Stimulated activated CD8-positive, alpha-beta memory T cell treated with anti-CD3 and anti-CD28 coated beads, Interleukin-15, amount 100 ng/mL, for 1 hour (primary cell): ENCODE results near the gene ANKH.
"Not testable (repeated sequence)": the region's sequence is repeated elsewhere in the genome, so short reads cannot be mapped to it uniquely, and the experiment has no call there.

Experiments used
- DNase-seq: peaks from one replicate; pipeline ENCODE4 v3.0.0-alpha.2; 2020; ENCODE audit warnings: low read depth

ANKH gene

DNA sequence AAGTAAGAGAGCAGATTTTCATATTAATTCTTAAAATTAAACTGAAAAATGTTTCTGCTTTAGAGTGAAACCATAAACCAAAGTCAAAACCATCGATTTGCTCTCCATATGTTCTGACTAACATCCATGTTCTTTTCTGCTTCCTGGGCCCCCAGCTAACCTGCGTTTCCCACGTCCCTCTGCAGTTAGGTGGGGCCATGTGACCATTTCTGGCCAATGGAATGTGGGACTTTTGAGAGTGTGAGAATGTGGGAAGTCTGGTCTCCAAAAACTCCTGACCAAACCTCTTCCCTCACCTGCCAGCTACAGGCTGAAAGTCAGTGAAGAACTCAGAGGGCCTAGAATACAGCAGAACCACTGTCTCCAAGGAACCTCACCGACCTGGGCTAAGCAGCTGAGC is 44.9 kb downstream of the ANKH start:
- no peak for DNase-seq

DNA sequence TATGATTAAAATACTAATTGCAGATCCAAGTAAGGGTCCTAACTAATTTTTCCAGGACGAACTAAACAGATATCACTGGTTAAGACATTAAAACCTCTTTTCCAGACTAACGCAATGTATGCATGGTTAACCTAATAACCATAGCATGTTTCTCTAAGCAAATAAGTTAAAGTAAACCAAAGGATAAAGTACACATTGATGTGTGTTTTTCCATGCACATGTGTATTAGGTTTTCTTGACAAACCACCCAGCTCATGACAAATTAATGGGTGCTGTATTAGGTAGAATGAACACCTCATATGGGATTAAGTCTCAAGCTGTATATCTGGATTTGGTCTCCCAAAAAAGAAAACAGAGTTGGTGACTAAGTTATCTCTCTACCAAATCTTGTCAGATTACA is 45.6 kb downstream of the ANKH start:
- DNase-seq: no peak

GRCh38 chr5:14824499-14824898 is 47.1 kb downstream of the ANKH start:
- DNase-seq: no peak

DNA sequence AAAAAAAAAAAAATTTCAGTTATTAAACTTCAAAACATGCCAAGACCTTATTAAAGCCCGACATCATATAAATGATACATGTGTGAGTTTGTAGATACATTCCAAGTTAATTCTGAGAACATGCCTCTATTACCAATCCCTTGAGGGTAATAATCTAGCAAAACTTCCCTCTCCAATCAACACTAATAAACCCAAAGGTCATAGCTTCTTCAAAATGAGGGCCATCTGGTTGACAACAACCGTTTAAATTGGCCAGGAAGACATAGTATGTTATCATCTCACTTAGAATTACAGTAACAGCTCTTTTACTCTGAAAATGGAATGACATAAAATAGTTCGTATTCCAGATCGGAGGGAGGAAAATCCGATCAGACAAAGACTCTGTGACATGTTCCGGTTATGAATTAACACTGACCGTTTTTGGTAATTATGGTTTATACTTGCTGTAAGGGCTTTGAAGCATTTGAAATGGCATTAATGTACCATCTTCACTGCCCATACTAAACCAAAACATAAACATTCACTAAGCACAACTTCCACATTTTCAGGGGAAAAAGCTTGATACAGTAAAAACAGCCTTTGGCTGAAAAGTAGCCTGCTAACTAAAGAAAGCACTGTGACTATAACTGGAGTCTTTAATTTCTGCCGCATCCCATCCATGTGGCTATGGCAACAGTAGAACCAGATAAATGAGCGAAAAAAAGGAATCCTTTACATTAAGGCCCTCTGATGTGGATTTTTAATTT is 50.3 kb downstream of the ANKH start:
- no peak for DNase-seq

GRCh38 chr5:14818931-14819790 is 52.4 kb downstream of the ANKH start:
- no peak for DNase-seq

DNA sequence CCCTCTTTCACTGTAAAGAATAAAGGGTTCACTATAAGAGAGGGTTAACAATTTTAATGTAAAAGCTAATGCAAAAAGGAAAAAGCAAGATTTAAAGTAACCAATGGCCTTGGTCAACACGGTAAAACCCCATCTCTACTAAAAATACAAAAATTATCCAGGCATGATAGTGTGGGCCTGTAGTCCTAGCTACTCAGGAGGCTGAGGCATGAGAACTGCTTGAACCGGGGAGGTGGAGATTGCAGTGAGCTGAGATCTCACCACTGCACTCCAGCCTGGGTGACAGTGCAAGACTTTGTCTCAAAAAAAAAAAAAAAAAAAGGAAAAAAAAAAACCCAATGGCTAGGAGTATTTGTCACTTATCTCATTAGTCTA is 53.8 kb downstream of the ANKH start:
- not testable (repeated sequence) for DNase-seq

DNA sequence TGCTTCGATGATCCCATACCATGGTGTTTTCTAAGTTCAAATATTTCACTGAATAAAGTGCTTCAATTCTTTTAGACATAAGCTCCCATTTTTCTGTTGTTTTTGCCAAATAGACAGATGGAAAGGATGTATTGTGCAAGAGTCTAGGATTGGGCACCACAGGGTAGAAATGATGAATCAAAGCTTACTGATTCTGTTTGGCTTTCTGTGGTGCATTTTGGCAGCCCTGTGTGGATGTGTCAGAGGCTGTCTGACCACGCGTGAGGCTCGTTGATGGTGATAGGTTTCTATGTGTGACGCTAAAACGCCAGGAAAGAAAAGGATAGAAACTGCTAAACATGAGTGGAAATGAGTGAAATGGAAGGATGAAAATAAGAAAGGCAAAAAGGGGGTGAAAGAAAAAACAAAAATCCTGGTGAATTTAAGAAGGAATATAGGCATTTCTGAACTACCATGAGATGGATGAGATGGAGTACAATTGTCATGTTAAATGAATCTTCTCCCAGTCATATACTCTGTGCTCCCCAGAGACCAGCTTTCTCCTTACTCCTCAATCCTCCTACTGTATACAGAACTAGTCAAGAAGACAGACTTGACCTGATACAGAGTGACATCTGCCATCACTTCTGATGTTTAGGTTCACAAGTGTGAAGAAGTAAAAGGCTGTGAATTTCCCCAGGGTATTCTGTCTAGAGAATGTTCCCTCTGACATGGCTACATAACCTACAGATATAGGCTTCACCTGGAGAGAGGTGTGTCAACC is 54.4 kb downstream of the ANKH start:
- DNase-seq: no peak

- no peak for DNase-seq
Observed at GRCh38 chr5:14816374-14816998, 55.1 kb downstream of the ANKH start.

DNA sequence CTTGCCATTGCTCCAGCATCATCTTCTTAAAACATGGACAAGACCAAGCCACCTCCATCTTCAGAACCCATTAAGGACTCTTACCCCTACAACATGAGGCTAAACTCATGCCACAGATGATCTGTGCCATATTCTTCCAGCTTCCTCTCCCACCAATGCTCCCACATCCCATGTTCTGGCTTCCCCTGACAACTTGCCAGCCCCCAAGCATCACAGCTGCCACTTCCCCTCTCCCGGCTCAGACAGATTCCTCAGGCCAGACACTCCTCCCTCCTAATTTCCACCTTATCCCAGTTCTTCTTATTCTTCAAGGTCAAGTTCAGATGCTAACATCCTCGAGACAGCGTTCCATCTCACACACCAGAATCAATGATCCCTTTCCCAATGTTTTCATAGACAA is 57.8 kb downstream of the ANKH start:
- DNase-seq: no peak

DNA sequence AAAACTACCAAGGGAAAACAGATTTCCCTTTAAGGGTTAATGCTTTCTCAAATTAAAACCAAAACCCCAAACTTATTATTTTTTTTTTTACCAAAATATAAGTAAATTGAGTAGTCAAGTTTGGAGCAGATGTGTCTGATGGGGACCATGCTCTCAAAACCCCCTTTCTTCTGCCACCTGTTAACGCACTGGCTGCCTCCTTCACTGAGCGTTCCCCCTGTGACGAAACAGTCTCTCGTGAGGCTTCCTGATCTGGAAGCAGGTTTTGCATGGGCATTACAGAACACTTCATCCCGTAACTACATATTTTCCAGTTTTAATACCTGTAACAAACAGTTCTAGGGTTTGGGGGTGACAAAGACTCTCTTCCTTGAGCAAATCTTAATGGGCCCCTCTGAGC is 59.4 kb downstream of the ANKH start:
- DNase-seq: no peak

GRCh38 chr5:14810928-14811572 is 60.5 kb downstream of the ANKH start:
- no peak for DNase-seq

- DNase-seq: no peak
Observed at GRCh38 chr5:14810282-14810681, 61.3 kb downstream of the ANKH start.

DNA sequence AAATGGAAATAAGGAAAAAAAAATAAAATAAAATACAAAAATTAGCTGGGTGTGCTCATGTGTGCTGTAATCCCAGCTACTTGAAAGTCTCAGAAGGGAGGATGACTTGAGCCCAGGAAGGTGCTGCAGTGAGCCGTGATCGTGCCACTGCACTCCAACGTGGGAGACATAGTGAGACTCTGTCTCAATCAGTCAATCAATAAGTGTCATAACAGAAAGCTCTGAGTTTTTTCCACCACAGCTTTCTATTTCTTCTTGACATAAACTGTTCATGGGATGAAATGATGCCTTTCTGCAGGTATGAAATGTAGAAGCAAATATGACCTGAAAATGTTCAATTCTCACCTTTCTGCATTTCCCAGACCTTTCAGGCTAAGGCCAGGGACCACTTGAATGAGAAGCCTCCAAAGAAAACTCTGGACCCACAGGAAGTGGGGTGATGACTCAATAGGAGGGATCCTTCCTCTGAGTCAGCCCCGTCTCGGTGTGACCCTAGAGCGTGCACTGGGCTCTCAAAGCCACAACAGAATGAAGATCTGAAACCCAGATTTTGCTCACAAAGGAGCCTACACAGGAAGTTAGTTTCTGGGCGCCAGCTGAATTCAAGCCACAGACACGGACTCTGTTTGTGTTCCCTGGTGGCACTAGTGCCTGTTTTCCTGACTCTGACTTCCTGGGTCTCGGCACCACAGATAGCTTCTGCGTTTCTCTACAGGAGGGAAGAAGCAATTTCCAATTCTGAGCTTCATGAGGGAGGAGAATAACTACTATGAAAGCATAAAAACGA is 62.0 kb downstream of the ANKH start:
- DNase-seq: peak; percentile 39

- no peak for DNase-seq
Observed at GRCh38 chr5:14807471-14807870, 64.1 kb downstream of the ANKH start.

DNA sequence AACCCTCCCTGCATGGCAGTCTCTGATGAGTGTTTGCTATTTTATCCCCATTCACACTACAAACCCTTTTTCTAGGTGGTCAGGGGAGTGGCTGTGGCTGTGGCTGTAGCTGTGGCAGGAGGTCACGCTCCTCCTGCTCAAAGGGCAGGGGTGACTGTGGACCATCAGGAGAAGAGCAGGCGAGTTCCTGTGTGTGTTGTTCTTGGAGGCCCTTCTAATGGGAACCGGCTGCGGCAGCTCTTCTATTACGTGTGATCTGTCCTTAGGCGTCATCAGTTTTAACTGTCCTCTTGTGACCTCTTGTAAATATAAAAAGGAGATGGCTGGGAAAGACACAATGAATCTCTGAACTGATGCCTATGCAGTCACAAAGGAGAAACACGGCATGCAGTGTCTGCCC is 65.1 kb downstream of the ANKH start:
- no peak for DNase-seq

DNA sequence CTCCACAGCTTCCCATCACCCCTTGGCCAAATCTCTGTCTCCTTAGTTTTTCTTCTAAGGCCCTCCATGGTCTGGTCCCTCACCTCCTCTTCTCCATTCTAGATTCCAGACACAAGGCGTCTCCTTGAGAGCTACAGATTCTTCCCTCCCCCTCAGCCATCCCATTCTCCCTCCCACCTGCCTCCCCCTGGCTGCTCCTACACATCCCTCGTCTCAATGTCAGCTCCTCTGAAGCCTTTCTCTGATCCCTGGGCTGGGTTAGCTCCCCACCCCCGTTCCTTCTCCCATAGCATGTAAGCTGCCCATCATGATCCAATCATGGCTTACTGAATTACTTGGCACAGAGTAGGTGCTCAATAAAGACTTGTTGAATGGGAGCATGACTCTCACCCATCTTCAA is 69.0 kb downstream of the ANKH start:
- no peak for DNase-seq

DNA sequence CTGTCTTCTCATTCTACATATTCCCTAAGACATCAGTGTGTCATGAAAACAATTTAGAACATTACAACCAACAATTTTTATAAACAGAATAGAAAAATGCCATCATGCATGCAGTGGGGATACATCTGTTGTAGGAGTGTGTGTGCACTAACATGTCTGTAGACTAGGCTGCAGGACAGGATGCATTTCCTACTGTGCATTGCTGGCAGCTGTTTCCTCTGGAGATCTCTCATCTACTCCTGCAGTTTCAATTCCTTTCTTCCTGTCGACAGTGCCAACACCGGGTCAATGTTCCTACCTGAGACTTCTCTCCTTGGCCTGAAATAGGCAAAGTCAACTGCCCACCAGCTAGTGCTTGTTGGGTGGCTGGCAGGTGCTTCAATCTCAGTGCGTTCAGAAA is 69.8 kb downstream of the ANKH start:
- no peak for DNase-seq

- not testable (repeated sequence) for DNase-seq
Observed at GRCh38 chr5:14797385-14797784, 74.2 kb downstream of the ANKH start.

DNA sequence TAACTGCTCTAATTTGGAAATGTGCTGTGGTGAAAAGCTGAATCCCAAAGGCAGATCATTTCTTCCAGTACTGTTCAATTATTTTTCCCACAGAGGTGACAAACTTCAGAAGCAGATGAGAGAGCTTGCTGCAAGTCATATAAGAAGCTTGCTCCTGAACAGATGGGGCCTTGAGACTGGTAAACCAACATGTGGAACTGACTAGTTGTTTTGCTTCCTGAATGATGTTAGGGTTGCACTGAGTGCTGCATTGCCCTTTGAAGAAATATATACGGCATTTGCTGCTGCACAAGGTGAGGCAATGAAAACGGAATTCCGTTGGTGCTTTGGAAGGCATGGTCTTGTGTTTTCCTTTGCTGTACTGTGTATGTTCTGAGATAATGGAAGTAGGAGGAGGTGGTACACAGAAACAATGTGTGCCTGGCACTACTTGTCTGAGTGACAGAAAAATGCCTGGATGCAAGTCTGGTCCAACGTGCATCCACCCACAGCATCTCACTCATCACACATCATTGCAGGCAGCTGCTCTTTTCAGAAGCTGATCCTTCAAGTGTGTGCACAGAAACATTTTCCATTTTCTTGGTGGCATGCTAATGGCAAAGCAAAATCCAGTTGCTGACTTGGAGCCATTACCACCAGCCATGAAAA is 76.9 kb downstream of the ANKH start:
- DNase-seq: no peak

DNA sequence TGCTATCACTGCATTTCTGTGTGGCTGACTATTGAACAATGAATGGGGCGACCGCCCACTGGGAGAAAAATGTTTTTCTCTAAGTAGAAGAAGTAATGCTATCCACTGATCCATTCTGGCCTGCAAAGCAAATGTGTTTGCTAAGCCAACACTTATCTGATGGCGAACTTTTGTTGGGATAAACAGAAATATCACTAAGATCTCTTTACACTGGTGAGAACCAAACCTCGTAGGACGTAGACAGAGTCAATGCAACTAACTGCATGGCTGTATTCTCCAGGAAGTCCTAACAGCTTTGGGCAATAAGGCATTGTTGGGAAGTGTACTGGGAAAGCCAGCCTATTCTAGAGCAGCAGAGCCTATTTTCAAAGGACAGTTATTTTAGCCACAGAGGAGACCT is 77.7 kb downstream of the ANKH start:
- DNase-seq: no peak

DNA sequence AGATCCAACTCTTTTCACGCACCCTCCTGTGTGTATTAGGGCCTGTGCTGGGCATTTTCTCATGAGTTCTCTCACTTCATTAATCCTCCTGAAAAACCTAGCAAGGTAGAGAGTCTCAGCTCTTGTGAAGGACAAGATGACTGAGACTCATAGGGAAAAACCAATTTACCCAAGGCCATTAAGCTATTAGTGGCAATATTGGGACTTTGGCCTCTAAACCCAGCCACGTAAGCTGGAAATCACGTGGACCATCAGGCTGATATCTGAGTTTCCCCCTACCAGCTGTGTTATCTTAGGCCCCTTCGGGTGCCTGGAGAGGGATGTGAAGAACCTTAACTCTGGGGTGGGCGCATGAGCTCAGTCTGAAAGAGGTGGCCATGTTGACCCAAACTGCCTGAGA is 80.7 kb downstream of the ANKH start:
- no peak for DNase-seq
